ENCODE measurements around the gene ZNF446.
"Not testable (repeated sequence)": the region's sequence is repeated elsewhere in the genome, so short reads cannot be mapped to it uniquely, and the experiment has no call there.

The ZNF446 gene

DNA sequence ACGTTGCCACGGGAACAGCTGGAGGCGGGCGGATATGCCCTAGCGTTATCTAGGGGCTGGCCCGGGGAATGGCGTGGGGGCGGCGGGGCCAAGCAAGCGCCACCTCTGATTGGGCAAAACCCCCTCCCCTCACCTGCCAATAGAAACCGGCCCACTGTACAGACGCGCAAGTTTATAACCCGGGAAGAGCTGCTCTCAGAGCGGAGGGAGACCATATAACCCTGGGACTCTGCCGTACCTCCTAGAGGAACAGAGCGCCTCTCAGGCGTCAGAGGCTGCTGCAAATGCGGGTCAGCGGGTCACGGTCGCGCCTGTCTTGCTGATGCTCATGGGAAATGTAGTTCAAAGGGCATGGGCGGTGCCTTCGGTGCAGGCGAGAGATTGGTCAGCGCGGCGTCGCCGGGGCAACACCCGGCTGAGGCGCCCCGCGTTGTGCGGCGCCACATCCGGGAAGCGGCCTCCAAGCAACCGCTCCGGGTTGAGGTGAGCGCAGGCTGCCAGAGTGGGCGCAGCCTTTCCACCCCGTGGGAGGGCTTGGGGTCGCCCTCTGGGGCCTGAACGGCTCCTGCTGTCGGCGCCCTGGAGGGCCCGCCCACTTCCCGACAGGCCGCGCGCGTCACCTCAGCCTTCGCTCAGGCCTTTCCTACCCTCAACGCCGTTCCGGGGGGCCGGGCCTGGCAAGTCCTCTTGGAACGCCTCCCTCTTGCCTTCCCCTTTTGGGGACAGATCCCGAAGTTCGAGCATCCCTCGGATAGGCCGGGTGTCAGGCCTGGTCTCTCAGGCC, at the start of gene ZNF446:
Gene ZNF446, plus strand, starts transcription at position 639 of the 784 bp plus-strand sequence. CDS start 867 bp downstream, outside the sequence.
- peak; percentile 86 for FAIRE-seq

DNA sequence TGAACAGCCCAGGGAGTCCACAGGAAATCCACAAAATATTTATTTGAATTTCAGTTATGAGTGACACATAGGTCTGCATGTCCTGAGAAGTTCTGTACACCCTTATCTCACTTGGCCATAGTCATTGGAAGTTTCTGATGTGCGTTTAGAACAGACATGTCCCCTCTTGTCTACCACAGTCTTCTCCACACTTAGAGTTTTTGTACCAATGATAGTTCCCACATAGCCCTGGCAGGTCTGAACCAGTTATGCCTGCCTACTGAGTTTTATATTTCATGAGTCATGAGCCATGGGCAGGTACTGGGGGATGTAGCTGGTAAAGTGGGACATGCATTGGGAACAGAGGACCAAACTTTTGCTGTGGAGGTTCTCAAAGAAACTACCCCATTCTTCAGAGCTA, 47.5 kb upstream of the ZNF446 start:
- FAIRE-seq: no peak

DNA sequence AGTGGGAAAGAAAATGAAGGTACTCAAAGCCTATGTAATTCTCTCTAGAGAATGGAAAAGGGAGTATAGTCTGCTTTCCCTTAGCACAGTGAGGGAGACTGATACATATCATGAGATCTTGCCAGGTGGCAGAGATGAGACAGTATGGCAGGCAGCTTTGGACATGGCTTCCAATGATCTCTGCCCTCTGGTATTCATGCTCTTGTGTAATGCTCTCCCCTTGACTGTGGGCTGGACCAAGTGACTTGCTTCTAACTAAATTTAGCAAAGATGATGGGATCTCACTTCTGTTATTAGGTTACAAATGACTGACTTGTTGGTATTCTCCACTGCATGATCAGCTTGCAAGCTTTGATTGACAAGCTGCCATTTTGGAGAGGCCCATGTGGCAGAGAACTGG, 46.4 kb upstream of the ZNF446 start:
- no peak for FAIRE-seq

DNA sequence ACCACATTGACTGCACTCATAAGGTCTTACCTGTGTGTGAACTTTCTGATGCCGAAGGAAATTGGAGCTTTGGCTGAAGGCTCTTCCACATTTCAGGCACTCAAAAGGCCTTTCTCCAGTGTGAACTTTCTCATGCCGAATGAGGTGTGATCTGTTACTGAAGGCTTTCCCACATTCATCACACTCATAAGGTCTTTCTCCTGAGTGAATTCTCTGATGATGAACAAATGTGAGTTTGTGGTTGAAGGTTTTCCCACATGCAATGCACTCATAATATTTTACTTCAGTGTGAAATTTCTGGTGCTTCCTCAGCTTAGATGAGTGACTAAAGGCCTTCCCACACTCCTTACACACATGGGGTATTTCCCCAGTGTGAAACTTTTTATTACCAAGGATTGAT, 41.9 kb upstream of the ZNF446 start:
- FAIRE-seq: no peak

DNA sequence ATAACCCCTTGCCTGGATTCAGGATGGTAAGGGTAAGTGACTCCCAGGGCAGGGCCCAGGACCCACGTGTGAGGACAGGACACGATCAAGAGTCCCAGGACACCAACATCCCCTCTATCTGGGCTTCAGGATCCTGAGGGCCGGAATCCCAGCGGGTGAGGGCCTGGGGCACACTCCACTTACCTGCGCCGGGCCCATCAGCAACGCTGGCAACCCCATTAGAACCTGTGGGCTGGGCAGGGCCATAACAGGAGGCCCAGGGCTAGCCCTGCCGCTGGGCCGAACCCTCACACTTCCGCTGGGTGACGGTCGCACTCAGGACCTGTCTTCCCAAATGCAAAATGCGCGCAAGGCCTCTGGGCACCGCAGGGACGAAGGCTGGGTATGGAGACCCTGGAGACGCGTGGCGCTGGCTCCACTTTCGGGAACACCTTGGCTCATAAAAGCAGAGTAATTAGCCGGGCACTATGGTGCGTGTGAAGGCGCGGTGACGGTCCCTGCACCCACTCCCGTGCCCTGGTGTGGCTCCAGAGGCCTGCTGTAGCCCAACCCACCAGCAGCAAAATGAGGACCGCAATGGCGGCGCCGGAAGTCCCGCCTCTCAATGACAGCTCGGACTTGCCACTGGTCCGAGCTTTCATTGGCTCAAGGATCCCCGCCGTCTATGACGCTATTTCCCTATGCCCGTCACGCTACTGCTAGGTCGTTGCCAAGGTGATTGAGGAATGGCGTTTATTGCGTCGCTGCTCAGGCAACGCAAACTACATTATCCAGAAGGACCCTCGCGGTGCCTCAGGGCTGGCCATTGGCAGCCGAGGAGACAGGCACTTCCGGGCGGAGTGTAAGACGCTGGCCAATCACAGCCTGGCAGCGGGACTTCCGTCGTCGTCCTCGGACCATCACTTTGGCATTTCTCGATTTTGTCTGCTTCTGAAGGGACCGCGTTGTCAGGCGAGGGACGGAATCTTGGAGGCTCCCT, 36.3 kb upstream of the ZNF446 start, which contains the start of gene ZNF132:
Gene ZNF132, minus strand, starts transcription at position 578 of the 979 bp plus-strand sequence. Its CDS starts 332 bp downstream, at position 246.
- no peak for FAIRE-seq

DNA sequence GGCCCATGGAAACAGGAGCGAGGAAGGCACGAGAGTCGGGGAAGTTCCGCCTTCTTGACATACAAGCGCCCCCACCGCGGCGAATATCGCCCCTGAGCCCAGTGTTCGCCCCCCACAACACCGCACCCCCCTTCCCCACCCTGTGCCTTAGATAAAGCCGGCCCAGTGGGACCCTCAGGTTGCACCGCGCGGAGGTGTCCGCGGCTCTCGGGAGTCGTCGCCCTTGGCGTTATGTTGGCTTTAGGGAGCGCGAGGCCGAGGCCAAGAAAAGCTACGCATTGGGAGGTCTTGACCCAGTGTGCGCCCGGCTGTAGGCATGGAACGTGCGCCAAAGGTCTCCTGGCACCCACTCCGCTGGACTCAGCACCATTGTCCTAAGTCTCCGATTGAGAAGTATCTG, 35.6 kb upstream of the ZNF446 start:
- no peak for FAIRE-seq

DNA sequence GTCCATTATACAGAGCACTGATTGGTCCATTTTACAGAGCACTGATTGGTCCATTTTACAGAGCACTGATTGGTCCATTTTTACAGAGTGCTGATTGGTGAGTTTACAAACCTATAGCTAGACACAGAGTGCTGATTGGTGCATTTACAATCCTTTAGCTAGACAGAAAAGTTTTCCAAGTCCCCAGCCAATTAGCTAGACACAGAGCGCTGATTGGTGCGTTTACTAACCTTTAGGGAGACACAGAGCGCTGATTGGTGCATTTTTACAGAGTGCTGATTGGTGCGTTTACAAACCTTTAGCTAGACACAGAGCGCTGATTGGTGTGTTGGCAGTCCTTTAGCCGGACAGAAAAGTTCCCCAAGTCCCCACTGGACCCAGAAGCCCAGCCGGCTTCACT, 33.2 kb upstream of the ZNF446 start:
- FAIRE-seq: not testable (repeated sequence)

DNA sequence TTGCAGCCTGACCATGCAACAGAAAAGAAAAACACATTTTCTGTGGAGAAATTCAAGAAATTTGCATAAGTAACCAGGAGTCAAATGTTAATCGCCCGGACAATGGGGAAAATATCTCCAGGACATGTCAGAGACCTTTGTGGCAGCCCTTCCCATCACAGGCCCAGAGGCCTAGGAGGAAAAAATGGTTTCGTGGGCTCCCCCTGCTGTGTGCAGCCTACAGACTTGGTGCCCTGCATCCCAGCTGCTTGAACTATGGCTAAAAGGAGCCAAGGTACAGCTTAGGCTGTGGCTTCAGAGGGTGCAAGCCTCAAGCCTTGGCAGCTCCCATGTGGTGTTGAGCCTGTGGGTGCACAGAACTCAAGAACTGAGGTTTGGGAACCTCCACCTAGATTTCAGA, 27.3 kb upstream of the ZNF446 start:
- not testable (repeated sequence) for FAIRE-seq

DNA sequence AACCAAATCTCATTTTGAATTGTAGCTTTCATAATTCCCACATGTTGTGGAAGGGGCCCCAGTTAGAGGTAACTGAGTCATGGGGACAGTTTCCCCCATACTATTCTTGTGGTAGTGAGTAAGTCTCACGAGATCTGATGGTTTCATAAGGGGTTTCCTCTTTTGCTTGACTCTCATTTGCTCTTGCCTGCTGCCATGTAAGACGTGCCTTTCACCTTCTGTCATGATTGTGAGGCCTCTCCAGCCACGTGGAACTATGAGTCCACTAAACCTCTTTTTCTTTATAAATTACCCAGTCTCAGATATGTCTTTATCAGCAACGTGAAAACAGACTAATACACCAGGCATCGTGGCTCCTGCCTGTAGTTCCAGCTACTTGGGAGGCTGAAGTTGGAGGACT, 26.2 kb upstream of the ZNF446 start:
- FAIRE-seq: not testable (repeated sequence)

DNA sequence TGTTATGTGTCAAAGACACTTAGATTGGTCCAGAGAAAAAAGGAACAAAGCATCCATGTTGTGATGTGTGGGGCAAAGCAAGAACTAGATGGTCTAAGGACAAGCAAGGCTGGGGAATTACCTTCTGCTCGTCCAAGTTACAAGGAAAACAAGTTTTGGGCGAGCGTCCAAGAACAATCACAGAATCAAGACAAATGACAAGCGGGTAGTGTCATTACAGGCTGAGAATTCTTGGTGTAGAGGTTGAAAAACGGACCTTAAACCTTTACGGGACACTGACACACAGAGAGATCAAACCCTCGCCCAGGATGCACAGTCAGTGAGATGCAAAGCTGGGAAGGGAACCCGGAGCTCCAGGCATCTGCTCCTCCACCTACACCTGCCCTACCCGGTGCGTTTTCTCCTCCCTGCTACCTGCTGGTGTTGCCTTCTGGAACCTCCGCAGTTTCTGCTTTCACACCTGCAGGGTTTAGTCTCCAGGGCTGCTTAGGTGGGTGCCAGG, 25.2 kb upstream of the ZNF446 start:
- no peak for FAIRE-seq

DNA sequence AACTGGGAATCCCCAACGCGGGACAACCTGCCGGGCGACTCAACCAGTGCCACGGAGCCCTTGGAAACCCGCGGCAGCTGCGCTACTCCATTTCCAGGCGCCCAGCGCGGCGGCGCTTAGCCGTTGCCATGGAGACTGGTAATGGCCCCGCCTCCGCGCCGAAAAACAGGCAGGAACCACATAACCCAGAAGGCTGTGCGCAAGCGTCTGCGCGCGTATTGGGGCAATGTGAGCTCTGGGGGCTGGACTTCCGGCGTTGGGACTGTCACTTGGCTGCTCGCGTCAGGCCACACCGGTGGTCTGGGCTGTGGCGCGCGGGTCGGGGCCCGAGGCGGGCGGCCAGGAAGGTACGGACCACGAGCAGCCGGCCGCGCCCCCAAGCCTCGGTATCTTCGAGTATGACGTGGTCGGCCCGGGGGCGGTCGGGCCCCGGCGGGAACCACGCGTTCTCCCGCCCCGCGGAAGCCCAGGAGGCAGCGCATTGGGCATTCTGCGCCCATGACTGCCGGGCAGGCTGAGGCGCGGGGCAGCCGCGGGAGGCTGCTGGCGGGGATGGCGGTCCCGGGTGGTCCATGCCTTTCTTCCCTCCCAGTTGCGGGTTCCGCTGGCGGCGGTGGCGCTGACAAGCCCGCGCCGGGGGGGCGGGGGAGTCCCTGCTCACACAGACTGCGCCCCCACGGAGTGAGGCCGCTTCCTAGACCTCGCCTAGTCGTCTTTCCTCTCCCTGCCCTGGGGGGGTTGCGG, 24.6 kb upstream of the ZNF446 start, which contains the start of gene ZNF324B:
Gene ZNF324B, plus strand, starts transcription at position 265 of the 744 bp plus-strand sequence. CDS start 2,080 bp downstream, outside the sequence.
- FAIRE-seq: peak; percentile 68

DNA sequence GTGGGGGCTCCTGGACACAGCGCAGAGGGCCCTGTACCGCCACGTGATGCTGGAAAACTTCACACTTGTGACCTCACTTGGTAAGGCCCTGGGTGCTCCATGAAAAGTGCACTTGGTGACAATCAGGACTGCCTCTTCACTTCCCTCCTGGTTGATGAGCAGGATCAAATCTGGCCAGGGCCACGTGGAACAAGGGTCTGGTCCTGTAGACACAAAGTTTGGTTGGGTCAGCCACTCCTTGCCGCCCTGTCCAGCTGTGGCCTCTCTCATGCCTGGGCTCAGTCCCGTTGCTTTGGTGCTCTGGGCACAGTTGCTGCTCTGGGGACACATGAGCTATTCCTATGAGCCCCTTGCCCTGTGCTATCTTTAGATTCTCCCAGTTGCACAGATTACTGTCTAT, 22.4 kb upstream of the ZNF446 start:
- no peak for FAIRE-seq

DNA sequence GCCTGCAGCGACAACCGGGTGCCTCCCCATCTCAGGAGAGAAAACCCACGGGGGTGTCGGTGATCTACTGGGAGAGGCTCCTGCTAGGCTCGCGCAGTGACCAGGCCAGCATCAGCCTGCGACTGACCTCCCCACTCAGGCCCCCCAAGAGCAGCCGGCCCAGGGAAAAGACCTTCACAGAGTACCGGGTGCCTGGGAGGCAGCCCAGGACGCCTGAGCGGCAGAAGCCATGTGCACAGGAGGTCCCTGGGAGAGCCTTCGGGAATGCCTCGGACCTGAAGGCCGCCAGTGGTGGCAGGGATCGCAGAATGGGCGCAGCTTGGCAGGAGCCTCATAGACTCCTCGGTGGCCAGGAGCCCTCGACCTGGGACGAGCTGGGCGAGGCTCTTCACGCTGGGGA, 20.8 kb upstream of the ZNF446 start:
- FAIRE-seq: no peak

DNA sequence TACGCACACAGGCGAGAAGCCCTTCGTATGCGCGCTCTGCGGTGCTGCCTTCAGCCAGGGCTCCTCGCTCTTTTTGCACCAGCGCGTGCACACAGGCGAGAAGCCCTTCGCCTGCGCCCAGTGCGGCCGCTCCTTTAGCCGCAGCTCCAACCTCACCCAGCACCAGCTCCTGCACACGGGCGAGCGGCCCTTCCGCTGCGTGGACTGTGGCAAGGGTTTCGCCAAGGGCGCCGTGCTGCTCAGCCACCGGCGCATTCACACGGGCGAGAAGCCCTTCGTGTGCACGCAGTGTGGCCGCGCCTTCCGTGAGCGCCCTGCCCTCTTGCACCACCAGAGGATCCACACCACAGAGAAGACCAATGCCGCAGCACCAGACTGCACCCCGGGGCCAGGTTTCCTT, 20.0 kb upstream of the ZNF446 start:
- FAIRE-seq: no peak

DNA sequence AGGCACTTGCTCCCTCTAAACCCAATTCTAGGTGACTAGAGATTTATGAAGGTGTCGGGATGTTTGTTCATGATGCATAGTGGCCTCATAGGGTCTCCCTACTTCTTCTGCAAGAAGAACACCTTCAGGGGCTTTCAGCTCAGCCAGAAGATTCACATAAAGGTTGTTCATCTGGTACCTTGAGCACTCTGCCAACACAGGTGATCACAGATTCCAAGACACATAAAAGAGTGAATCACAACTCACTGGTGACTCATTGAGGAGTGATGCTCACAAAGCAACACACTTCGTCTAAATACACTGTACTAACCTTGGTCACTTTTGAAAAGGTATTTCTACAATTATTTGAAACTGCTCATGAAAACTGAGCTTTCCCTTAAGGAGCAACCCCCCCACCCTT, 16.1 kb upstream of the ZNF446 start:
- FAIRE-seq: no peak

DNA sequence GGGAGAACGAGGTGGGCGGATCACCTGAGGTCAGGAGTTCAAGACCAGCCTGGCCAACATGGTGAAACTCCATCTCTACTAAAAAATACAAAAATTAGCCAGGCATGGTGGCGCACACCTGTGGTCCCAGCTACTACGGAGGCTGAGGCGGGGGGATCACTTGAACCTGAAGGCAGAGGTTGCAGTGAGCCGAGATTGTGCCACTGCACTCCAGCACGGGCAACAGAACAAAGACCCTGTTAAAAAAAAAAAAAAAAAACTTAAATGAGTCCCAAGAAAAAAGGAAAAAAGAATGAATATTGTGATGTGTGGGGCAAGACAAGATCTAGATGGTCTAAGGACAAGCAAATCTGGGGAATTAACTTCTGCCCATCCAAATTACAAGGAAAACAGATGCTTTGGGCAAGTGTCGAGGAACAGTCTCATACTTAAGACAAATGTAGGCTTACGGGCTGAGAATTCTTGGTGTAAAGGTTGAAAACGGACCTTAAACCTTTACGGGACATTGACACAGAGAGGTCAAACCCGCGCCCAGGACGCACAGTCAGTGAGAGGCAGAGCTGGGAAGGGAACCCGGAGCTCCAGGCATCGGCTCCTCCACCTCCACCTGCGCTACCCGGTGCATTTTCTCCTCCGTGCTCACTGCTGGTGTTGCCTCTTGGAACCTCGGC, 9.9 kb upstream of the ZNF446 start:
- FAIRE-seq: no peak

DNA sequence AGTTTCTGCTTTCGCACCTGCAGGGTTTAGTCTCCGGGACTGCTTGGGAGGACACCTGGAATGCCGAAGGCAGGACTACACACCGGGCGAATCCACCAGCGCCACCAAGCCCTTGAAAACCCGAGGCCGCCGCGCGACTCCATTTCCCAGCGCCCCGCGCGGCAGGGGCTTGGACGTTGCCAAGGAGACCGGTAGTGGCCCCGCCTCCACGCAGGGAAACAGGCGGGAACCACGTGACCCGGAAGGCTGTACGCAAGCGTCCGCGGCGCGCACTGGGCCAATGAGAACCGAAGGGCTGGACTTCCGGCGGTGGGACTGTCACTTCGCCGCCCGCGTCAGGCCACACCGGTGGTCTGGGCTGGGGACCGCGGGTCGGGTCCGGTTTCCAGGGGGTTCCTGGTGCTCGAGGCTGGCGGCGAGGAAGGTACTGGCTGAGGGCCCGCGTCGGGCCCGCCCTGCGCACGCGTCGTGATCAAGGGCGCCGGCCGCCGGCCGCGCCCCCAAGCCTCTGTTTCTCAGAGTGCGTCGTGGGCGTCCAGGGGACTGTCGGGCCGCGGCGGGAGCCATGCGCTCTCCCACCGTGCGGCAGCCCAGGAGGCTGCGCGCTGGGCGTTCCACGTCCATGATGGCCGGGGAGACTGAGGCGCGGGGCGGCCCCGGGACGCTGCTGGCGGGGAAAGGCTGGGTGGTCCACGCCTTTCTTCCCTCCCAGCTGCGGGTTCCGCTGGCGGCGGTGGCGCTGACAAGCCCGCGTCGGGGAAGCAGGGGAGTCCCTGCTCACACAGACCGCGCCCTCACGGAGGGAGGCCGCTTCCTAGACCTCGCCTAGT, 9.2 kb upstream of the ZNF446 start, which contains the start of gene ZNF324:
Gene ZNF324, plus strand, starts transcription at position 321 of the 830 bp plus-strand sequence. CDS start 2,106 bp downstream, outside the sequence.
- FAIRE-seq: peak; percentile 92

DNA sequence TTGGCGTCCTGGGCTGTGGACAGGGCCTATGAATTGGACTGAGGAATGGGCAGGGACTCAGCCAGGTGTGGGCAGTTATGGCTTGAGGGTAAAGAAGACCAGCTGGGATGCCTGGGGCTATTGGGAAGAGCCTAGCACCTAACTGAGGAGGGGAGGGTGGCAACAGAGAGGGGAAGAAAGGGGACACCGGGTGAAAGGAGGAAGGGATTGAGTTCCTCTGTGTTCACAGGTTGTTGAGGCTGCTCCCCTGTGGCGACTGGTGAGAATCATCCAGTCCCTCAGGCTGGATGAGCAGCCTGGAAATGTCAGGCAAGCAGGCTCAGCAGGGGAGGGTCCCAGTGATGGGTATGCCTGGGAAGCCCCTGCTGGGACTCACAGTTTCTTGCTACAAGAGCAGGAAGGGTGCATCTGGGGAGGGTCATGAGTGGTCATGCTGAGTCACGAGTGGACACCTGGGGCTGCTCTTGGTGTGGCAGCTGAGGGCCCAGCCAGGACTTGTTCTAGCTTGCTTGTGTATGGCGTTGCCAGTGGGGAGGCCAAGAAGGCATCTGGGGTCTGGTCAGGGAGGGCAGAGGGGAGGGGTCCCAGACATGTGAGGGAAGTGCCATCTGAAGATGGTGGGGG, 7.8 kb upstream of the ZNF446 start:
- FAIRE-seq: no peak

DNA sequence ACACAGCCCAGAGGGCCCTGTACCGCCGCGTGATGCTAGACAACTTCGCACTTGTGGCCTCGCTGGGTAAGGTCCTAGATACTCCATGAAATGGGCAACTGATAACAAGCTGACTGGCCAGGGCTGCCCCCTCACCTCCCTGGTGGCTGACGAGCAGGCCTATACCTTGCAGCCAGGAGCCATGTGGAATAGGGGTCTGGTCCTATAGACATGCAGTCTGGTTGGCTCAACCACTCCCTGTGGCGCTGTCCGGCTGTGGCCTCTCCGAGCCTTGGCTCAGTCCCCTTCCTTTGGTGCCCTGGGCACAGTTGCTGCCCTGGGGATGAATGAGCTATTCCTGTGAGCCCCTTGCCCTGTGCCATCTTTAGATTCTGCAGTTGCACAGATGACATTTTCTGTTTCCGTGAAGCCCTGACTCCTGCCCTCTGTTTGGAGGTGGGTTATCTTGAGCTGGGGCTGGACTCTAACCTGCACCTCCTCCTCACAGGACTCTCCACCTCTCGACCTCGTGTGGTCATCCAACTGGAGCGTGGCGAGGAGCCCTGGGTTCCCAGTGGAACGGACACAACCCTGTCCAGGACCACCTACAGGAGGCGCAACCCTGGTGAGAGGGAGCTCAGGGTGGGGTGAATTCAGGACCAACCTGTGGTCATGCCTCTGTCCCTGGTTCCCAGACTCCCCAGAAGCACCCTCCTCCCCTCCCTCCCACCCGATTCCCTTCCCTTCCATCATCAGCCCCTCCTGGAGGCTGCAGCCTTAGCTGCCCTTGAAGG, 6.7 kb upstream of the ZNF446 start:
- no peak for FAIRE-seq

All from A204.1 (cell line).